Transverse colon (tissue), 3 donors: ENCODE measurements around the gene ECI1.

Source experiments
- CTCF ChIP-seq, 5 experiments: fragments of 200-600 bp in 3 of 5; fragments of 450-650 bp in 2 of 5; sonication (generic) in 3 of 5; IDR thresholded peaks; 1 replicate in 2 of 5; 2 replicates in 3 of 5; pipeline ENCODE4 v1.5.1; 2016 to 2017; ENCODE audit warnings: antibody characterized with exemption in 5 of 5, inconsistent platforms in 3 of 5, mild to moderate bottlenecking in 2 of 5, moderate library complexity in 1 of 5
- EP300 ChIP-seq: sonication (generic); formaldehyde crosslinking; IDR thresholded peaks from one replicate; pipeline ENCODE4 v1.6.1; 2017; ENCODE audit warnings: antibody characterized with exemption, low read depth
- POLR2A ChIP-seq: fragments of 450-650 bp; IDR thresholded peaks from one replicate; pipeline ENCODE4 v1.6.1; 2016; ENCODE audit warnings: antibody characterized with exemption, mild to moderate bottlenecking, moderate library complexity

- TF ChIP-seq POLR2A = no peak
- TF ChIP-seq CTCF (IDR thresholded peaks at IDR 0.05) = no peak
- TF ChIP-seq EP300 = no peak
Observed at GRCh38 chr16:2238838-2239675, 12.3 kb downstream of the ECI1 start.
